Measurements from ENCODE around the gene CAP2.
"Not testable (repeated sequence)": the region's sequence is repeated elsewhere in the genome, so short reads cannot be mapped to it uniquely, and the experiment has no call there.

Gene CAP2

DNA sequence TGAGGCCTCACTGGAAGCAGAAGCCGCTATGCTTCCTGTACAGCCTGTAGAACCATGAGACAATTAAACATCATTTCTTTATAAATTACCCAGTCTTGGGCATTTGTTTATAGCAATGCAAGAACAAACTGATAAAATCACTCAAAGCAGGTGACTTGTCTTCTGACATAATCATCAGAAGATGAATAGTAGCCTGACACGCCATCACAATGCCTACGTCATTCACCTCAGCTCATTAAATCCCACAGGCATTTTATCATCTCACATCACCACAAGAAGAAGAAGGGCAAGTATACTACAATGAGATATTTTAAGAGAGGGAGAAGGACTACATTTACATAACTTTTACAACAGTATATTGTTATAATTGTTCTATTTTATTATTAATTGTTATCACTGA lies 3.1 kb upstream of the CAP2 start:
- Histone ChIP-seq H3K36me3 (ENCODE audit: insufficient read depth, low read length) (no peaks in the 10 kb centered on the region), H3K4me3 (no peak overlapping the region), H3K27ac (no peak overlapping the region), H3K9me3 (ENCODE audit: low read depth, low read length) (no peaks in the 10 kb centered on the region), H3K9ac (ENCODE audit: insufficient read length) (no peak overlapping the region)
- no peak for DNase-seq (ENCODE audit: low read depth, low spot score)
- TF ChIP-seq FOXP2 (optimal IDR thresholded peaks at IDR 0.05; ENCODE audit: control extremely low read depth, extremely low read length, insufficient read depth) = no peak

DNA sequence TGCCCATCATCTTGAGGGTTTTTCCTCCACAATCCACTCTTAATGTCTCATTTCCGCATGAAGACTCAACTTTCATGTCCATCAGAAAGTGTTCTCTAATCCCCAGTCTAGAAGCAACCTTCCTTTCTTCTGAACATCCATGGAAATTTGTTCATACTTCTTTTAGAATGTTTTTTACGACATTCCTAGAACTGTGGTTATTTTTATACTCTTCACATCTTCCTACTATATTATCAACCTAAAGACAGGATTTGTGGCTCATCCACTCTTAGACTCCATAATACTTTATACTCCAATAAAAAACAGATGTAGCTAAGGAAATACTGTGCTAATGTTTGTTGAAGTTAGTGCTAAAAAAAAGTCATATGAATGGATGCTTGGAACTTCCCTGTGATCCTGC lies 1.4 kb upstream of the CAP2 start:
- no peak for DNase-seq (ENCODE audit: low read depth, low spot score)
- Histone ChIP-seq H3K27ac (no peak overlapping the region), H3K9me3 (ENCODE audit: low read depth, low read length) (0 out of 2 replicates have a peak, but pooled peaks cover 4% of the 10 kb centered on the region), H3K9ac (ENCODE audit: insufficient read length) (no peak overlapping the region), H3K36me3 (ENCODE audit: insufficient read depth, low read length) (0 out of 2 replicates have a peak, but pooled peaks cover 6% of the 10 kb centered on the region), H3K4me3 (no peak overlapping the region)
- TF ChIP-seq POLR2AphosphoS5 (IDR thresholded peaks at IDR 0.05; ENCODE audit: borderline replicate concordance, low read depth, low read length) = no peak
- TF ChIP-seq EZH2 (IDR thresholded peaks at IDR 0.05) = no peak
- no peak for TF ChIP-seq FOXP2 (optimal IDR thresholded peaks at IDR 0.05; ENCODE audit: control extremely low read depth, extremely low read length, insufficient read depth)

- no peak for TF ChIP-seq FOXP2 (optimal IDR thresholded peaks at IDR 0.05; ENCODE audit: control extremely low read depth, extremely low read length, insufficient read depth)
- TF ChIP-seq POLR2AphosphoS5 (IDR thresholded peaks at IDR 0.05; ENCODE audit: borderline replicate concordance, low read depth, low read length) = no peak
- no peak for TF ChIP-seq EZH2 (IDR thresholded peaks at IDR 0.05)
- 0 out of 2 replicates have a peak, but pooled peaks cover 4% of the 10 kb centered on the region for H3K9me3 ChIP-seq (ENCODE audit: low read depth, low read length)
- no peak overlapping the region for H3K27ac ChIP-seq
- no peak for DNase-seq (ENCODE audit: low read depth, low spot score)
- H3K9ac ChIP-seq (ENCODE audit: insufficient read length) = peak overlapping the region; percentile 68
- 0 out of 2 replicates have a peak, but pooled peaks cover 6% of the 10 kb centered on the region for H3K36me3 ChIP-seq (ENCODE audit: insufficient read depth, low read length)
- peak overlapping the region; percentile 95 for H3K4me3 ChIP-seq
These were observed 667 bp downstream of the CAP2 start for GRCh38 chr6:17393892-17394631.

GRCh38 chr6:17395112-17395511 lies 1.7 kb downstream of the CAP2 start:
- Histone ChIP-seq H3K9ac (ENCODE audit: insufficient read length) (no peak overlapping the region), H3K4me3 (peak overlapping the region; percentile 75; the same call in 1 of the 2 replicates), H3K9me3 (ENCODE audit: low read depth, low read length) (0 out of 2 replicates have a peak, but pooled peaks cover 4% of the 10 kb centered on the region), H3K36me3 (ENCODE audit: insufficient read depth, low read length) (0 out of 2 replicates have a peak, but pooled peaks cover 6% of the 10 kb centered on the region), H3K27ac (no peak overlapping the region)
- TF ChIP-seq FOXP2 (optimal IDR thresholded peaks at IDR 0.05; ENCODE audit: control extremely low read depth, extremely low read length, insufficient read depth) = no peak
- TF ChIP-seq EZH2 (IDR thresholded peaks at IDR 0.05) = no peak
- no peak for TF ChIP-seq POLR2AphosphoS5 (IDR thresholded peaks at IDR 0.05; ENCODE audit: borderline replicate concordance, low read depth, low read length)
- no peak for DNase-seq (ENCODE audit: low read depth, low spot score)

DNA sequence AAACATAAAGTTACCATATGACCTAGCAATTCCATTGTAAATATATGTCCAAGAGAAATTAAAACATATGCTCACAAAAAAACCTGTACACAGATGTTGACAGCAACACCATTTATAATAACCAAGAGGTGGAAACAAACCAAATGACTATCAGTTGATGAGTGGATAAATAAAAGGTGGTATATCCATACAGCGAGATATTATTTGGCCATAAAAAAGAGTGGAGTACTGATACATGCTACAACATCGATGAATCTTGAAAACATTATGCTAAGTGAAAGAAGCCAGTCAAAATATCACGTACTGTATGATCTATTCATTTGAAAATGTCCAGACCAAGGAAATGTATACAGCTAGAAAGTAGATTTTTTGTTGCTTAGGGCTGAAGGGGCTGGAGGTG lies 2.9 kb downstream of the CAP2 start:
- Histone ChIP-seq H3K9me3 (ENCODE audit: low read depth, low read length) (0 out of 2 replicates have a peak, but pooled peaks cover 4% of the 10 kb centered on the region), H3K4me3 (no peak overlapping the region), H3K36me3 (ENCODE audit: insufficient read depth, low read length) (0 out of 2 replicates have a peak, but pooled peaks cover 6% of the 10 kb centered on the region), H3K27ac (no peak overlapping the region), H3K9ac (ENCODE audit: insufficient read length) (no peak overlapping the region)
- DNase-seq (ENCODE audit: low read depth, low spot score) = no peak
- TF ChIP-seq POLR2AphosphoS5 (IDR thresholded peaks at IDR 0.05; ENCODE audit: borderline replicate concordance, low read depth, low read length) = no peak

- no peak for TF ChIP-seq POLR2AphosphoS5 (IDR thresholded peaks at IDR 0.05; ENCODE audit: borderline replicate concordance, low read depth, low read length)
- no peak for TF ChIP-seq FOXP2 (optimal IDR thresholded peaks at IDR 0.05; ENCODE audit: control extremely low read depth, extremely low read length, insufficient read depth)
- TF ChIP-seq EZH2 (IDR thresholded peaks at IDR 0.05) = no peak
- no peak overlapping the region for H3K27ac ChIP-seq
- H3K9me3 ChIP-seq (ENCODE audit: low read depth, low read length) = 0 out of 2 replicates have a peak, but pooled peaks cover 4% of the 10 kb centered on the region
- no peak overlapping the region for H3K4me3 ChIP-seq
- no peak overlapping the region for H3K9ac ChIP-seq (ENCODE audit: insufficient read length)
- DNase-seq (ENCODE audit: low read depth, low spot score) = no peak
- H3K36me3 ChIP-seq (ENCODE audit: insufficient read depth, low read length) = 0 out of 2 replicates have a peak, but pooled peaks cover 6% of the 10 kb centered on the region
These were observed 4.4 kb downstream of the CAP2 start for GRCh38 chr6:17397764-17398194.

- not testable (repeated sequence) for H3K4me3 ChIP-seq; H3K27ac ChIP-seq; H3K9me3 ChIP-seq (ENCODE audit: low read depth, low read length); DNase-seq (ENCODE audit: low read depth, low spot score); H3K36me3 ChIP-seq (ENCODE audit: insufficient read depth, low read length); H3K9ac ChIP-seq (ENCODE audit: insufficient read length)
These were observed 12.0 kb downstream of the CAP2 start for GRCh38 chr6:17405181-17405943.

DNA sequence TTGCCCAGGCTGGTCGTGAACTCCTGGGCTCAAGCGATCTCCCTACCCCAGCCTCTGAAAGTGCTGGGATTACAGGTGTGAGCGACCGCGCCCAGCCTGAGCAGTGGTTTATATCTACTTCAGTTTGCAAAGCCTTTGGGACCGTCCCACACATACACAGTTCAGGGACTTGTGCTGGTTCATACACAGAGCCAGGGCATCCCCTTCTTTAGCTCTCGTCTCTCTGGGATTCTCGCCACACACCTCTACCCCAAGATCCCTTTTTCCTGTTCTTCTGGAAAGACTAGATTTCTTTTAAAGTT lies 12.5 kb downstream of the CAP2 start:
- DNase-seq (ENCODE audit: low read depth, low spot score) = no peak
- H3K9me3 ChIP-seq (ENCODE audit: low read depth, low read length) = no peaks in the 10 kb centered on the region
- H3K36me3 ChIP-seq (ENCODE audit: insufficient read depth, low read length) = no peaks in the 10 kb centered on the region
- H3K4me3 ChIP-seq = no peak overlapping the region
- TF ChIP-seq EZH2 (IDR thresholded peaks at IDR 0.05) = no peak
- H3K27ac ChIP-seq = no peak overlapping the region
- H3K9ac ChIP-seq (ENCODE audit: insufficient read length) = no peak overlapping the region

DNA sequence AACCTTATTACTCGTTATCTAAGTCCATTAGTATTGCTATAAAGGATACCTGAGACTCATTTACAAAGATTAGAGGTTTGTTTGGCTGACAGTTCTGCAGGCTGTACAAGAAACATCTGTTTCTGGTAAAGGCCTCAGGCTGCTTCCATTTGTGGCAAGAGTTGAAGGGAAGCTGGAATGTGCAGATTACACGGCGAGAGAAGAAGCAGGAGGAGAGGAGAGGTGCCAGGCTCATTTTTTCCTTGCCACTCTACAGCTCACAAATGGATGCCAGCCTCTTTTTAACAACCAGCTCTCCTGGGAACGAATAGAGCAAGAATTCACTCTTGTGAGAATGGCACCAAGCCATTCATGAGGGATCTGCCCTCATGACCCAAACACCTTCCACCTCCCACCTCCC lies 14.7 kb downstream of the CAP2 start:
- H3K36me3 ChIP-seq (ENCODE audit: insufficient read depth, low read length) = no peaks in the 10 kb centered on the region
- TF ChIP-seq POLR2AphosphoS5 (IDR thresholded peaks at IDR 0.05; ENCODE audit: borderline replicate concordance, low read depth, low read length) = no peak
- no peak for TF ChIP-seq FOXP2 (optimal IDR thresholded peaks at IDR 0.05; ENCODE audit: control extremely low read depth, extremely low read length, insufficient read depth)
- TF ChIP-seq EZH2 (IDR thresholded peaks at IDR 0.05) = no peak
- DNase-seq (ENCODE audit: low read depth, low spot score) = no peak
- no peak overlapping the region for H3K4me3 ChIP-seq
- no peaks in the 10 kb centered on the region for H3K9me3 ChIP-seq (ENCODE audit: low read depth, low read length)
- no peak overlapping the region for H3K9ac ChIP-seq (ENCODE audit: insufficient read length)
- H3K27ac ChIP-seq = no peak overlapping the region

Data from SK-N-MC (cell line).